Endothelial cell of umbilical vein (primary cell): ENCODE results near the gene GYPC. TPM values are rescaled to one million over a fixed set of nuclear protein-coding genes. Genes with fewer than 3 reads are reported as not detected.

ENCODE experiments used
- BruUV-seq: library from RNA; stranded (reverse); fragments of 400-500 nt; replicated peaks from 2 replicates; lab custom pipeline; 2021; lab: Mats Ljungman, UMichigan
- CTCF ChIA-PET: fragments of 300-600, 350-600 bp; sonication (Branson Sonifier 250); formaldehyde crosslinking; loops from one replicate; lab custom pipeline; 2021; ENCODE audit warnings: antibody characterized with exemption, inconsistent platforms; lab: Charles Lee
- POLR2A ChIA-PET: fragments of 300-600, 350-600 bp; sonication (Branson Sonifier 250); formaldehyde crosslinking; loops from one replicate; lab custom pipeline; 2021; ENCODE audit warnings: antibody characterized with exemption, inconsistent platforms; lab: Charles Lee
- DNase-seq: peaks from one replicate; pipeline ENCODE4 v3.0.0-alpha.2; 2011; ENCODE audit warnings: low read depth, low spot score
- FAIRE-seq: peaks from 2 replicates; lab custom pipeline; 2011; peaks lifted over from hg19 to GRCh38; lab: Jason Lieb, UNC
- H2AFZ ChIP-seq: 2 replicates; pipeline ENCODE4 v1.6.0; 2012; ENCODE audit warnings: low read depth, low read length, control low read depth, inconsistent platforms
- H3K27ac ChIP-seq: 2 replicates; pipeline ENCODE4 v1.5.1; 2011; ENCODE audit warnings: low read depth, mild to moderate bottlenecking, control low read depth, low read length, moderate library complexity; ENCODE audit not compliant: insufficient read depth
- H3K27me3 ChIP-seq, 2 experiments: 2 replicates each; pipeline versions ENCODE4 v1.6.0 to v1.6.1; 2011; ENCODE audit warnings: low read length in 2 of 2, mixed read lengths in 1 of 2; ENCODE audit not compliant: control insufficient read depth in 2 of 2, insufficient read depth in 2 of 2
- H3K36me3 ChIP-seq, 2 experiments: 2 replicates in 1 of 2; 3 replicates in 1 of 2; pipeline ENCODE4 v1.5.1; 2011; ENCODE audit warnings: low read length in 2 of 2, mild to moderate bottlenecking in 1 of 2, moderate library complexity in 1 of 2; ENCODE audit not compliant: control insufficient read depth in 2 of 2, insufficient read depth in 2 of 2; ENCODE audit errors: extremely low read depth in 1 of 2
- H3K4me1 ChIP-seq: 3 replicates; pipeline ENCODE4 v1.5.1; 2011; ENCODE audit warnings: mild to moderate bottlenecking, low read length; ENCODE audit not compliant: control insufficient read depth, insufficient read depth; ENCODE audit errors: extremely low read depth
- H3K4me2 ChIP-seq: 2 replicates; pipeline ENCODE4 v1.6.1; 2011; ENCODE audit warnings: low read length, control low read depth, mixed read lengths; ENCODE audit not compliant: insufficient read depth
- H3K4me3 ChIP-seq, 3 experiments: fragments of 200-600 bp in 1 of 3; sonication (generic), shearing (Covaris generic) in 1 of 3; replicated peaks in 1 of 3; 2 replicates each; pipeline ENCODE4 v1.5.1; 2011 to 2016; ENCODE audit warnings: control low read depth in 3 of 3, low read length in 3 of 3, mild to moderate bottlenecking in 2 of 3, inconsistent platforms in 1 of 3, low read depth in 1 of 3, moderate library complexity in 1 of 3; ENCODE audit not compliant: insufficient read depth in 1 of 3
- H3K79me2 ChIP-seq: 2 replicates; pipeline ENCODE4 v1.6.0; 2012; ENCODE audit warnings: low read length, inconsistent platforms; ENCODE audit not compliant: control insufficient read depth, insufficient read depth
- H3K9ac ChIP-seq: replicated peaks from 2 replicates; pipeline ENCODE3; 2011; ENCODE audit warnings: low read length, control low read depth; ENCODE audit not compliant: insufficient read depth; ENCODE audit errors: extremely low read depth
- H3K9me1 ChIP-seq: replicated peaks from 3 replicates; pipeline ENCODE4 v1.6.0; 2011; ENCODE audit warnings: mild to moderate bottlenecking, low read length; ENCODE audit not compliant: control insufficient read depth, insufficient read depth; ENCODE audit errors: extremely low read depth
- H3K9me3 ChIP-seq: replicated peaks from 2 replicates; pipeline ENCODE4 v1.5.1; 2012; ENCODE audit warnings: low read length, inconsistent platforms; ENCODE audit not compliant: control insufficient read depth, insufficient read depth
- H4K20me1 ChIP-seq: replicated peaks from 2 replicates; pipeline ENCODE3; 2011; ENCODE audit warnings: mild to moderate bottlenecking, low read length; ENCODE audit not compliant: control insufficient read depth, insufficient read depth; ENCODE audit errors: extremely low read depth
- CTCF ChIP-seq, 2 donors: IDR thresholded peaks; 1 replicate in 1 of 2; 2 replicates in 1 of 2; pipeline ENCODE4 v1.5.1; 2011; ENCODE audit warnings: low read length in 2 of 2, mild to moderate bottlenecking in 2 of 2, moderate library complexity in 2 of 2, control low read depth in 1 of 2, inconsistent platforms in 1 of 2, low read depth in 1 of 2; ENCODE audit not compliant: insufficient read depth in 1 of 2; ENCODE audit errors: extremely low read depth in 1 of 2
- EZH2 ChIP-seq: IDR thresholded peaks from 2 replicates; pipeline ENCODE4 v1.6.1; 2012; ENCODE audit warnings: borderline replicate concordance, low read depth, mild to moderate bottlenecking, moderate library complexity, low read length, inconsistent platforms; ENCODE audit not compliant: severe bottlenecking
- GATA2 ChIP-seq: IDR thresholded peaks from 2 replicates; pipeline ENCODE4 v1.7.0; 2011; ENCODE audit warnings: low read depth, mild to moderate bottlenecking, moderate library complexity, mixed read lengths, low read length; ENCODE audit not compliant: insufficient read length, insufficient read depth
- JUN ChIP-seq: IDR thresholded peaks from 2 replicates; pipeline ENCODE4 v1.6.1; 2011; ENCODE audit warnings: borderline replicate concordance, low read depth; ENCODE audit not compliant: insufficient read length, insufficient read depth
- MAX ChIP-seq: IDR thresholded peaks from 2 replicates; pipeline ENCODE4 v1.6.1; 2011; ENCODE audit not compliant: insufficient read depth, insufficient read length
- MYC ChIP-seq: IDR thresholded peaks from one replicate; pipeline ENCODE4 v1.6.1; 2011; ENCODE audit warnings: mild to moderate bottlenecking, low read depth, low read length
- POLR2A ChIP-seq: IDR thresholded peaks from 2 replicates; pipeline ENCODE4 v1.6.1; 2012; ENCODE audit warnings: low read depth, mild to moderate bottlenecking, control low read depth, low read length
- POLR2AphosphoS5 ChIP-seq: IDR thresholded peaks from 2 replicates; pipeline ENCODE4 v1.6.1; 2012; ENCODE audit warnings: low read depth, mild to moderate bottlenecking, control low read depth, low read length, moderate library complexity; ENCODE audit not compliant: insufficient read depth
- dilution Hi-C: fragments of 300-500 bp; cut with MboI; formaldehyde crosslinking; loops from one replicate; pipeline ENCODE4 v1.15.0; 2019; ENCODE audit warnings: low sequenced_read_pairs; ENCODE audit not compliant: extremely low pct_ligation_motif_present
- intact Hi-C: fragments of 100-400 bp; cut with micrococcal nuclease; formaldehyde crosslinking; loops from one replicate; pipeline ENCODE4 v1.10.0; 2022
- polyA plus RNA-seq, 4 experiments: library from polyadenylated mRNA; depleted of rRNA in 3 of 4; stranded (reverse) in 3 of 4; unstranded in 1 of 4; fragments of >200 nt; gene quantifications; 2 replicates each; pipeline versions ENCODE4 v1.2.1 to v1.2.3, GENCODE V29; 2011 to 2012; ENCODE audit warnings: missing spikeins in 1 of 4
- total RNA-seq: library from RNA; stranded (reverse); gene quantifications from 2 replicates; pipeline ENCODE4 v1.2.3, GENCODE V29; 2021

GYPC gene
- total and polyA plus RNA-seq, 2 donors (not counting 3 experiments of a cell fraction or from before 2014, with no cell fraction given): 3.5 to 13.3 TPM

- Histone ChIP-seq H2AFZ (no peak overlapping the region), H3K36me3 (no peaks in the 10 kb centered on the region), H3K4me3 (no peak overlapping the region), H3K79me2 (no peaks in the 10 kb centered on the region), H3K9me3 (no peaks in the 10 kb centered on the region), H3K9ac (no peak overlapping the region), H3K9me1 (no peaks in the 10 kb centered on the region), H4K20me1 (no peaks in the 10 kb centered on the region), H3K4me1 (no peaks in the 10 kb centered on the region), H3K27me3 (no peaks in the 10 kb centered on the region), H3K27ac (no peak overlapping the region), H3K4me2 (no peak overlapping the region)
- no peak for FAIRE-seq
- no TSS peak for BruUV-seq
- dilution Hi-C loops: no loop called here
- TF ChIP-seq MAX (no peak), CTCF (IDR thresholded peaks at IDR 0.05; ENCODE audit: extremely low read depth in 1 of 2, insufficient read depth in 1 of 2, low read depth in 1 of 2, low read length in 2 of 2) (no peak), JUN (no peak), EZH2 (no peak), POLR2A (no peak), POLR2AphosphoS5 (no peak), MYC (no peak), GATA2 (no peak)
- POLR2A ChIA-PET: no interaction called here
- intact Hi-C loops: no loop called here
- CTCF ChIA-PET: no interaction called here
- DNase-seq: no peak
Measured at GRCh38 chr2:126699018-126699417, 43.1 kb downstream of the GYPC start.
